Activated CD4-positive, alpha-beta T cell treated with anti-CD3 and anti-CD28 coated beads, Interleukin-10, Interleukin-2, amounts not matched to agents 100 ng/mL and 50 ng/mL, durations not matched to agents 16 hours and 8 hours (primary cell): ENCODE data around the gene LRRIQ4.

Experiments used
- DNase-seq: peaks from one replicate; pipeline ENCODE4 v3.0.0-alpha.2; 2020

The LRRIQ4 gene

GRCh38 chr3:169861871-169862270, 49.2 kb downstream of the LRRIQ4 start:
- DNase-seq: no peak

- DNase-seq: peak; percentile 75
These were observed 50.8 kb downstream of the LRRIQ4 start for GRCh38 chr3:169863458-169863899.

DNA sequence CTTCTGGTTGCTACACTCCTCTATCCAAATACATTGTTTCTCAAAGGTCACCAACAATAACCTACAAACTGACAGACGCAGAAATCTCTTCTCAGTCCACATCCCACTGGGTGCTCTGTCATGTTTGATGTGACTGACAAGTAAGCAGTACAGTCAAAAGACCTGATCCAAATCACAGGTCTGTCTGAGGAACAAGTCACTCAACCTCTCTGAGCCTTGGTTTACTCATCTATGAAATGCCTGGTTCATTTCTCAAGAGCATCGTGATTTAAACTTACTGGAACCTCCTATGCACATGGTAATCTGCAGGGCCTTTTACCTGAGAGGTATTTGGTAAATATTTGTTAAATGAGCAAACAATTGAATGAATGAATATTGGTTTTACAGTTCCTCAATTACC, 51.6 kb downstream of the LRRIQ4 start:
- DNase-seq: no peak

GRCh38 chr3:169865176-169865767, 52.6 kb downstream of the LRRIQ4 start:
- DNase-seq: no peak

- no peak for DNase-seq
These were observed 55.0 kb downstream of the LRRIQ4 start for GRCh38 chr3:169867584-169868210.

DNA sequence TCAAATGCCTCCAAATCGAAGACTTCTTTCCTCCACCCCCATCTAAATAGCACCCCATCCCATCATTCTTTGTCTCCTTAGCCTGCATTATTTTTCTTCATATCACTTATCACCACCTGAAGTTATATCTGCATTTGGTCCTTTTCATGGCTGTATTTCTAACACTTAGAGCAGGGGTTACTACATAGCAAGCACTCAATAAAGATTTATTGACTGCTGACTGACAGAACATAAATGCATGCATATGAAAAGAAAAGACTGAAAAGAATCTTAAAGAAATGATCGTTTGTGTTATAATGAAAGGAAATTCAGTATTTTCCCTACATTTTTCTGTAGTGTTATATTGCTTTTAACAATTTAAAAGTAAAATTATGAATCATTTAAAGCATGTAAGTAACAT, 55.7 kb downstream of the LRRIQ4 start:
- no peak for DNase-seq

DNA sequence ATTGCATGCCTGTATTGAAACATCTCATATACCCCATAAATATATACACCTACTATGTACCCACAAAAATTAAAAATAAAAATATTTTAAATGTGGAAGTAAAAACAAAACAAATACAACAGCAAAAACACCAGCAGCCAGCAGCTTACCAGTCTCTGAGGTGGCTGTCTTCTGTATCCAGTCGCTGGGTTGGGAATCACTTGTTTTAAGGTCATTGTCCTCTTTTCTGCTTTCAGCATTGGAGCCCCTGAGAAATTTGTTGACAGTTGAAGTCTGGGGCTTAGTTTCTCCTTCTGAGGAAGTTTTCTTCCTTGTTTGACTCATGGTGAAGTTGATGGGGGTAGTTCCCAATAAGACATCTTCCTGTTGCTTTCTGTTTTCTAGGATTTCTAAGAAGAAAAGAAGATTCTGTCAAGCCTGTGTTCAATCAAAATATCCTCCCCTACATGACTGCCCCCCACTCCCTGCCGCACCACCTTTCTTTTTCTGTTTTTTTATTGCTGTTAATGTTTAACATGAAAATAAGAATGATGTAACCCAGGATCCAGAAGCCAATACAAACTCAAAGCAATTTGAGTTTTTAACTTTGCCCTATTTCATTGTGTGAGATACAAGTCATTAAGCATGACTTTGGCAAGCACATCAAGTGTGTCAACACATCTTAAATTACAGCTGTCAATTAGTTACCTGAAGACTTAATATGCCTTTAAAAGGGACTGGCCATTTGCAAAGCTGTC, 57.0 kb downstream of the LRRIQ4 start, which contains the start of gene LRRC31:
Gene LRRC31 (minus strand): TSS at position 452 of the 737 bp plus-strand sequence. CDS start 128 bp downstream, at position 324.
- no peak for DNase-seq

GRCh38 chr3:169871129-169871886, 58.6 kb downstream of the LRRIQ4 start:
- no peak for DNase-seq

DNA sequence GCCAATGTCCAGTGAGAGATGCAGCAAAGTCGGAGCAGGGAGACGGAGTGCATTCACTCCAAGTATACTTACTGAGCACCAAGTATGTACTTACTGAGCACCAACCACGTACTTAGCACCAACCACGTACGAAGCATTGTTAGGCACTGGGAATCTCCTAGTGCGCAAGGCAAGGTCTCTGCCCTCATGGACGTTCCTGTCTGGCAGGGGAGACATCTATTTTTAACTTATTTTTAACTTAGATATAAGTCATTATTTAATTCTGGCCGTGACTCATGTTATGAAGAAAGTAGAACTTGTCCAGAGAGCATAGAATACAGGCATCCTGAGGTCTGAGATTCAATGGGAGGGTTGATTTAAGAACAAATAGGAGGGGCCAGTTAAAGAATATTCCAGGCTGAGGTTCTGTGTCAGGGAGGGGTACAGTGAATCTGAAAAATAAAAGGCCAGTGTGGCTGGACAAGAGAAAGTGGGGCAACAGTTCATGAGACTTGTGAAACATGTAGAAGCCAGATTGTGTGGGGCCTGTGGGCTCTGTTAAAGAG, 66.4 kb downstream of the LRRIQ4 start:
- DNase-seq: no peak

- no peak for DNase-seq
These were observed 67.3 kb downstream of the LRRIQ4 start for GRCh38 chr3:169879845-169880575.

GRCh38 chr3:169880576-169881250, 68.0 kb downstream of the LRRIQ4 start:
- no peak for DNase-seq

GRCh38 chr3:169886671-169887070, 74.0 kb downstream of the LRRIQ4 start:
- no peak for DNase-seq
